ENCODE data around the gene COX4I1.

The COX4I1 gene

DNA sequence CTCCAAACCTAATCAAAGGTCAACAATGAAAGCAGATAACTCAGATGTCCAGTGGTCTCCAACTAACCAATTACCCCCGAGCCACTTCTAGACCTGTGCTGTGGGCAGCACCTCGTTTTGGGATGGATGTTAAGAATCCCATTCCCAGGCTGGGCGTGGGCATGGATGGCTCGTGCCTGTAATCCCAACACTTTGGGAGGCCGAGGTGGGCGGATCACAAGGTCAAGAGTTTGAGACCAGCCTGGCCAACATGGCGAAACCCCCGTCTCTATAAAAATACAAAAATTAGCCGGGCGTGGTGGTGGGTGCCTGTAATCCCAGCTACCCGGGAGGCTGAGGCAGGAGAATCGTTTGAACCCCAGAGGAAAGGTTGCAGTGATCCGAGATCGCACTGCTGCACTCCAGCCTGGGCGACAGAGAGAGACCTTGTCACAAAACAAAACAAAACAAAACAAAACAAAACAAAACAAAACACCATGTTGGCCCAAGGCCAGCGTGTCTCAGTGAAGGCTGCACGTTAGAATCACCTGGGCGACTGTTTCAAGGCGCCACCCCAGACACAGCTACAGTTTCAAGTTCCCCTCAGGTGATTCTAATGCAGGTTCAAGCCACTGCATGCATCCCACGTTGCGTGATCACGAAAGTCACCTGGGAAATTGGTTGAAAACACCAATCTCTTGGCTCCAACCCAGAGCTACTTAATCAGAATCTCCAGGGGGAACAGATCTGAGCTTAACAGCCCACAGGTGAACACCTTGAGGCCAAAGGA lies 21.3 kb downstream of the COX4I1 start:
- Histone ChIP-seq H3K27ac (ENCODE audit: insufficient read depth, low read length, poor library complexity, severe bottlenecking) (no peak overlapping the region), H3K36me3 (ENCODE audit: control insufficient read depth, insufficient read depth, low read length) (no peaks in the 10 kb centered on the region), H3K9me3 (ENCODE audit: control insufficient read depth, low read length) (no peaks in the 10 kb centered on the region), H3K4me1 (ENCODE audit: control insufficient read depth, insufficient read depth, low read length, poor library complexity, severe bottlenecking) (no peaks in the 10 kb centered on the region), H3K27me3 (replicated peaks; ENCODE audit: control insufficient read depth, insufficient read depth, low read length, poor library complexity, severe bottlenecking) (no peaks in the 10 kb centered on the region), H3K4me3 (ENCODE audit: insufficient read depth, low read depth, low read length, poor library complexity, severe bottlenecking) (no peak overlapping the region)
- DNase-seq, result no peak

DNA sequence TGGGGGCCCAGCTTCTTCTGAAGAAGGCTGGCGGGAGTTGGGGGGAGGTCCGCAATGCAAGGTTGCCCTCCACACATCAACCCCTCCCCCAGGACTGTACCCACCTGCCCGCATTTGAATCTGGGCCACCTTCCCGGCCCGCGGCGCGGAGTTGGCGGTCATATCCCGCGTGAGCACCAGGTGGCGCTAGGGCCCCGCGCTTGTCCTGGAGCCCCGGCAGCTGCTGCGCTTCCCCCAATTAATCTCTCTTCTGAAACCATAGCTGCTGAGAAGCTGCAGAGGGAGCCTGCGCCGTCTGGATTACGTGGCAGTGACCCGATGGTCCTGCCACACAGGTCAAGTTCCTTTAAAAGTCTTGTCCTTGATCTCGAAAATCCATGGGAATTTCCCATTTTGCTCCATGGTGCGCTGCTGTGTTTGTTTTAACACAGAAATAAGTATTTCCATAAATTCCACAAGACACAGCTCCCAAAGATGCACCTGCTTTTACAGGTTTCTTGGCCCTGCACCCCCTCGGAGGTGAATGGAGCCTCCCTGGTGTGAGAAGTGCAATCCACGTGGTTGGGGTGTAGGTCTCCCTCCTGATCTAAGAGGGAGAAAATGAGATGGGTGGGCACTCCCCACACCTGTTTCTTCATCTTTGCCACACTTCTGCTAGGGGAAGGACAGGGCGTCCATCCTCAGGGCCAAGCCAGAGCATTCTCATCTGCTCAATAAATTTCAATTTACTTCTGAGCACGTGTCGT lies 22.1 kb downstream of the COX4I1 start:
- H3K4me3 ChIP-seq (ENCODE audit: insufficient read depth, low read depth, low read length, poor library complexity, severe bottlenecking), result no peak overlapping the region
- H3K27ac ChIP-seq (ENCODE audit: insufficient read depth, low read length, poor library complexity, severe bottlenecking), result no peak overlapping the region
- peak; percentile 41 to 53 (median 50) for DNase-seq
- no peaks in the 10 kb centered on the region for H3K4me1 ChIP-seq (ENCODE audit: control insufficient read depth, insufficient read depth, low read length, poor library complexity, severe bottlenecking)
- no peaks in the 10 kb centered on the region for H3K27me3 ChIP-seq (replicated peaks; ENCODE audit: control insufficient read depth, insufficient read depth, low read length, poor library complexity, severe bottlenecking)
- no peaks in the 10 kb centered on the region for H3K36me3 ChIP-seq (ENCODE audit: control insufficient read depth, insufficient read depth, low read length)
- H3K9me3 ChIP-seq (ENCODE audit: control insufficient read depth, low read length), result no peaks in the 10 kb centered on the region

DNA sequence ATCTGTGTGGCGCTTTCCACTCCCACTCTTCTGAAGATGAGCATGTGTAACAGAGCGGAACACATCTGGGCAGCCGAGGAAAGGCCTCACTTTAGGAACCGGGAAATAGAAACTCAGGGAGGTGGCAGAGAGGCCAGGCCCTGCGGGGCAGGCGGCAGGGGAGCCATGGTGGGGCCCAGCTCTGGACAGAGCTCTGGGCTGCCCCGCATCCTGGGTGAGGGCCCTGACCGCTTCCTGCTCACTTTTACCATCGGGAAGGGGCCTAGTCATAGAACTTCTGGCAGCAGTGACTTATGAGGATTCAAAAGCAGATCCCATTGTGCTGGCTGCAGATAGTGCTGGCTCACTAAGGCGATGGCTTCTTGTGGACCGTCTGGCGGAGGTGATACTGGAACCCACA lies 22.6 kb downstream of the COX4I1 start:
- Histone ChIP-seq H3K4me1 (ENCODE audit: control insufficient read depth, insufficient read depth, low read length, poor library complexity, severe bottlenecking) (no peaks in the 10 kb centered on the region), H3K27me3 (replicated peaks; ENCODE audit: control insufficient read depth, insufficient read depth, low read length, poor library complexity, severe bottlenecking) (no peaks in the 10 kb centered on the region), H3K4me3 (ENCODE audit: insufficient read depth, low read depth, low read length, poor library complexity, severe bottlenecking) (no peak overlapping the region), H3K36me3 (ENCODE audit: control insufficient read depth, insufficient read depth, low read length) (no peaks in the 10 kb centered on the region), H3K9me3 (ENCODE audit: control insufficient read depth, low read length) (no peaks in the 10 kb centered on the region), H3K27ac (ENCODE audit: insufficient read depth, low read length, poor library complexity, severe bottlenecking) (no peak overlapping the region)
- DNase-seq, result no peak

DNA sequence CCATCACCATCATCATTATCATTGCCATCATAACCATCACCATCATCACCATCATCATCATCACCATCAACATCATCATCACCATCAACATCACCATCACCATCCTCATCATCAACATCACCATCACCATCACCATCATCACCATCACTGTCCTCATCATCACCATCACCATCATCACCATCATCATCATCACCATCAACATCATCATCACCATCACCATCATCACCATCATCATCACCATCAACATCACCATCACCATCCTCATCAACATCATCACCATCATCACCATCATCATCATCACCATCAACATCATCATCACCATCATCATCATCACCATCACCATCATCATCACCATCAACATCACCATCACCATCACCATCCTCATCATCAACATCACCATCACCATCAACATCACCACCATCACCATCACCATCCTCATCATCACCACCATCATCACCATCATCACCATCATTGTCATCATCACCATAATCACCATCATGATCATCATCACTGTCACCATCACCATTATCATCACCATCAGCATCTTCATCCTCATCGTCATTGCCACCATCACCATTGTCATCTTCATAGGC lies 23.9 kb downstream of the COX4I1 start:
- Histone ChIP-seq H3K36me3 (ENCODE audit: control insufficient read depth, insufficient read depth, low read length) (no peaks in the 10 kb centered on the region), H3K27ac (ENCODE audit: insufficient read depth, low read length, poor library complexity, severe bottlenecking) (no peak overlapping the region), H3K27me3 (replicated peaks; ENCODE audit: control insufficient read depth, insufficient read depth, low read length, poor library complexity, severe bottlenecking) (no peaks in the 10 kb centered on the region), H3K9me3 (ENCODE audit: control insufficient read depth, low read length) (no peaks in the 10 kb centered on the region), H3K4me1 (ENCODE audit: control insufficient read depth, insufficient read depth, low read length, poor library complexity, severe bottlenecking) (no peaks in the 10 kb centered on the region), H3K4me3 (ENCODE audit: insufficient read depth, low read depth, low read length, poor library complexity, severe bottlenecking) (no peak overlapping the region)
- no peak for DNase-seq

DNA sequence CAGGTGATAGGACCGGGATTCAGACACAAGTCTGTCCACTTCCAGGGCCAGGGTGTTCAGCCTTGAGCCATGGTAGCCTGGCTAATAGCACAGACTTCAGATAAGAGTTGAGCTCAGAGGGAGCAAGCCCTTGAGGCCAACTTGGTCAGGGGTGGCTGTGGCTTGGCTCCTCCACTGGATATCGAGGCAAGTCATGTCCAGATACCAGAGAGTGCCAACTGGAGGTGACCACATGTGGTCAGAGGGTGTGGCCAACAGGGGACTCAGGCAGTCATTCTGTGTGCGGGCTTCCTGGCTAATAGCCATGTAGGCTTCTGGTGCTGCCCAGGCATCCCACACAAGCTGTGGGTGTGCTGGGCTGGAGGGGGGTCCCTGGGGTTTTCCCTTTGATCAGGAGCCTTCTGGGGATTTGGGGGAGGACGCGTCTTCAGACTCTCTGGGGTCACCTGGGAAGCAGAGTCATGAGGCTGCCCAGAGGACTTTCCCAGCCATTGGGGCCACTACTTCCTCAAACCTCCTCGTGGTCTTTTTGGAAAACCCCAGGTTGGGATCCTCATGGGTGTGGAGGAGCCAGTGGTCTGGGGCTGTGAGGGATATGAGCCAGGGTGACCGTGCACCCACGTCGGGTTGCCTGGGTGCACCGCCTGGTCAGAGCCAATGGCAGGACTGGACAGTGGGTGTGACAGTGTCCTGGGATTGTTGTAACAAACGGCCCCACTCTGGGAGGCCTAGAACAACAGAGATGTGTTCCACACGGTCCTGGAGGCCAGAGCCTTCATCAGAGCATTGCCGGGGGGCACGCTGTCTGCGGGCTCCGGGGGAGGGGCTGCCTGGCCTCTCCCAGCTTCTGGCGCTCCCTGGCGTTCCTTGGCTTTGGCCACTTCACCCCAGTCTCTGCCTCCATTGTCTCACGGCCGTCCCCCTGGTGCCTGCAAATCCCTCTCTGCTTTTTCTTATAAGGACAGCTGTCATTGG lies 25.0 kb downstream of the COX4I1 start:
- H3K36me3 ChIP-seq (ENCODE audit: control insufficient read depth, insufficient read depth, low read length), result no peaks in the 10 kb centered on the region
- H3K27me3 ChIP-seq (replicated peaks; ENCODE audit: control insufficient read depth, insufficient read depth, low read length, poor library complexity, severe bottlenecking), result no peaks in the 10 kb centered on the region
- H3K4me1 ChIP-seq (ENCODE audit: control insufficient read depth, insufficient read depth, low read length, poor library complexity, severe bottlenecking), result no peaks in the 10 kb centered on the region
- H3K9me3 ChIP-seq (ENCODE audit: control insufficient read depth, low read length), result no peaks in the 10 kb centered on the region
- H3K4me3 ChIP-seq (ENCODE audit: insufficient read depth, low read depth, low read length, poor library complexity, severe bottlenecking), result no peak overlapping the region
- DNase-seq, result no peak
- H3K27ac ChIP-seq (ENCODE audit: insufficient read depth, low read length, poor library complexity, severe bottlenecking), result no peak overlapping the region

DNA sequence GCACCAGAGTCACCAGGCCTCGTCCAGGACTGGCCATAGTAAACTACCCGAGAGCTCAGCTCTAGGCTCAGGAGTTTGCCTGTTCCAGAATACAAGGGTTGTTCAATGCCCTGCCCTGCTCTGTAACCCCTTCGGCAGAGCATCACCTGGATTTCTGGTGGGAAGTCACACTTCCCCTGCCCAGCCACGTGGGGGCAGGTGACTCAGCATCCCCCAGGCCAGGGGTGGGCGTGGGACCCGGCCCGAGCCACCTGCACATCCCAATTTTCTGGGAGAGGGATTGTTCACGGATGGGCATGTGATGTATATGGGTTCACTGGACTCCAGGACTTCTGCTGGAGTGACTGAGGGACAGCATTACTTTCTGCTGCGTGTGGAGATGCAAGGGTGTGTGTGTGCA lies 25.8 kb downstream of the COX4I1 start:
- H3K27ac ChIP-seq (ENCODE audit: insufficient read depth, low read length, poor library complexity, severe bottlenecking), result no peak overlapping the region
- no peaks in the 10 kb centered on the region for H3K36me3 ChIP-seq (ENCODE audit: control insufficient read depth, insufficient read depth, low read length)
- no peaks in the 10 kb centered on the region for H3K9me3 ChIP-seq (ENCODE audit: control insufficient read depth, low read length)
- no peak for DNase-seq
- peaks cover 4% of the 10 kb centered on the region for H3K27me3 ChIP-seq (replicated peaks; ENCODE audit: control insufficient read depth, insufficient read depth, low read length, poor library complexity, severe bottlenecking)
- no peak overlapping the region for H3K4me3 ChIP-seq (ENCODE audit: insufficient read depth, low read depth, low read length, poor library complexity, severe bottlenecking)
- H3K4me1 ChIP-seq (ENCODE audit: control insufficient read depth, insufficient read depth, low read length, poor library complexity, severe bottlenecking), result no peaks in the 10 kb centered on the region

DNA sequence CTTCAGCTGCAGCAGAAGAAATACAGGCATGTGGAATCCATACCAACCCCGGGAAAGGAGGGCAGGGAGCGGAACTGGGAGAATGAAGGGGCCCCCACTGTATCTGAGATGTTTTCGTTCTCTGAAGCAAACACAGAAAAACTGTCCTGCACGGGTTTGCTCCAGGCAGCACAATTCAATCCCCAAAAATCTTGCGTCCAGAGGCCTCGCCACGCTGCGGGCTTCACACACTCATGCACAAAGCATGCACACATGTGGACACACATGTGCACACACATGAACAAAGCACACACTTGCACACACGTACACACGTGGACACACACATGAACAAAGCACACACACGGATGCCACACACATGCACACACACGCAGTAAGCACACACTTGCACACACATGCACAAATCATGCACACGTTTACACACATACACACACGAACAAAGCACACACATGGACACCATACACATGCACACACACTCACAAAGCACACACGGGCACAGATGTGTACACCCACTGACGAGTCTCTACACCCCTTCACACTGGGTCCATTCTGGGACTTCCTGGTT lies 27.3 kb downstream of the COX4I1 start:
- no peaks in the 10 kb centered on the region for H3K36me3 ChIP-seq (ENCODE audit: control insufficient read depth, insufficient read depth, low read length)
- DNase-seq, result no peak
- peaks cover 5% of the 10 kb centered on the region for H3K27me3 ChIP-seq (replicated peaks; ENCODE audit: control insufficient read depth, insufficient read depth, low read length, poor library complexity, severe bottlenecking)
- no peak overlapping the region for H3K27ac ChIP-seq (ENCODE audit: insufficient read depth, low read length, poor library complexity, severe bottlenecking)
- H3K4me3 ChIP-seq (ENCODE audit: insufficient read depth, low read depth, low read length, poor library complexity, severe bottlenecking), result no peak overlapping the region
- no peaks in the 10 kb centered on the region for H3K4me1 ChIP-seq (ENCODE audit: control insufficient read depth, insufficient read depth, low read length, poor library complexity, severe bottlenecking)
- H3K9me3 ChIP-seq (ENCODE audit: control insufficient read depth, low read length), result no peaks in the 10 kb centered on the region

DNA sequence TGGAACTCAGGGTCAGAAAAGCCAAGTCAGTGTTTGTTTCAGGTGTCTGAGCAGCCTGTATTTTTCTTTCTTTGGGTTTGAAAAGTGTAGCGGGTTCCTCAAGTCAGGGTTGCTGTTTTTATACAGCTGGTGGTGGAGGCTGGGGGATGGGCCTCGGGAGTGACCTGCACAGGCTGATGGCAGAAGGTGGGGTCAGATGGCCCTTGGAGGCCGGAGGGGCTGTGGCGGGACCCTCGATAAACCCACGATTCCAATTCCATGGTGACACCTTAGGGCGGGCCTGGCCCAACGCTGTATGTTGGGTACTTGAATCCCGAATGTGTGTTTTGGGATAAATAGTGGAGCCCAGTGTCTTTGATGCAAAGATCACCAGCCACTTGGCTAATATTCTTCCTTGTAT lies 28.7 kb downstream of the COX4I1 start:
- Histone ChIP-seq H3K9me3 (ENCODE audit: control insufficient read depth, low read length) (no peaks in the 10 kb centered on the region), H3K4me1 (ENCODE audit: control insufficient read depth, insufficient read depth, low read length, poor library complexity, severe bottlenecking) (no peaks in the 10 kb centered on the region), H3K27me3 (replicated peaks; ENCODE audit: control insufficient read depth, insufficient read depth, low read length, poor library complexity, severe bottlenecking) (peaks cover 5% of the 10 kb centered on the region), H3K36me3 (ENCODE audit: control insufficient read depth, insufficient read depth, low read length) (no peaks in the 10 kb centered on the region), H3K4me3 (ENCODE audit: insufficient read depth, low read depth, low read length, poor library complexity, severe bottlenecking) (no peak overlapping the region), H3K27ac (ENCODE audit: insufficient read depth, low read length, poor library complexity, severe bottlenecking) (no peak overlapping the region)
- no peak for DNase-seq

DNA sequence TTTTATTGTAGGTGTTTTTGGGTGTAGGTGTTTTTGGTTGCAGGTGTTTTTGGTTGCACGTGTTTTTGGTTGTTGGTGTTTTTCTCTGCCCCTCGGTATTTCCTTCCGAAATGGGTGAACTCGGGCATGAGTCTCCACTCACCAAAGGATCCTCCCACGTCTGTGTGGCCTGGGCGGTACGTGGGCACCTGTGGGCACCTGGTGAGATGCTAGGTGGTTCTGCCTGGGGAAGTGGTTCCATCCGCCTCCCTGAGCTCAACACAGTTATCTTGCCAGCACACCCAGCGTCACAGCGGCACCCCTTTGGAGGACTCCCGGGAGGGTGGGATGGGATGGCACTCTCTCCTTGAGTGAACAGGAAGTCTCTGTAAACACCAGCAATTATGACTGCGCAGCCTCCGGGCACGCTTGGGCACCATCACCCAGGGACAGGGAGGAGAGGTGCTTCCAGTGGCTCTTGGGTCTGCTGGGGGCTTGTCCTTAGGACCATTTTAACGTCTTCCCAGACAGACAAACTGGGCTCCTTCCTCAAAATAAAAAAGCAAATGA lies 29.8 kb downstream of the COX4I1 start:
- H3K9me3 ChIP-seq (ENCODE audit: control insufficient read depth, low read length), result no peaks in the 10 kb centered on the region
- H3K27ac ChIP-seq (ENCODE audit: insufficient read depth, low read length, poor library complexity, severe bottlenecking), result no peak overlapping the region
- no peak for DNase-seq
- H3K4me3 ChIP-seq (ENCODE audit: insufficient read depth, low read depth, low read length, poor library complexity, severe bottlenecking), result no peak overlapping the region
- H3K36me3 ChIP-seq (ENCODE audit: control insufficient read depth, insufficient read depth, low read length), result no peaks in the 10 kb centered on the region
- no peaks in the 10 kb centered on the region for H3K4me1 ChIP-seq (ENCODE audit: control insufficient read depth, insufficient read depth, low read length, poor library complexity, severe bottlenecking)
- H3K27me3 ChIP-seq (replicated peaks; ENCODE audit: control insufficient read depth, insufficient read depth, low read length, poor library complexity, severe bottlenecking), result peaks cover 5% of the 10 kb centered on the region

Data from effector memory CD4-positive, alpha-beta T cell (primary cell).